Measurements from ENCODE around the gene PTOV1.

DNA sequence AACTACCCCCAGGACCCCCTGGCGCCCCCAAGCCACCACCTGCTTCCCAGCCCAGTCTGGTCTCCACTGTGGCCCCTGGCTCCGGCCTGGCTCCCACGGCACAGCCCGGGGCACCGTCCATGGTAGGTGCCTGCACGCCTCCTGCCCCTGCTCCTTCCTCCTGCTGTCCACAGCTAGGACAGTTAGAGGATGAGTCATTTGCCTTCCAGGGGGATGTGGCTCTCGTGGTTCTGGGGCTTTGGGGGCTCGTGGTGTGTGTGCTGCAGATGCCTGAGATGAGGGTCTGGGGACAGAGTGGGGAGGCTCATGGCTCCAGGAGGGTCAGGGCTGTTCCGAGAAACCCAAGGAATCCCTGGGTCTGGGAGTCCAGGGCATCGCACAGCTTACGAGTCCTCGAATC is 20.2 kb upstream of the PTOV1 start:
- TF ChIP-seq POLR2A (IDR thresholded peaks at IDR 0.05; ENCODE audit: low read depth, low read length) = no peak
- no peak for TF ChIP-seq POLR2AphosphoS5 (IDR thresholded peaks at IDR 0.05; ENCODE audit: low read depth, low read length)
- TF ChIP-seq SPI1 (IDR thresholded peaks at IDR 0.05; ENCODE audit: low read depth, low read length) = no peak
- no peak for TF ChIP-seq TAF1 (IDR thresholded peaks at IDR 0.05; ENCODE audit: low read depth, low read length)
- no peak for TF ChIP-seq PAX5 (IDR thresholded peaks at IDR 0.05; ENCODE audit: insufficient read depth, low read length, severe bottlenecking)

Measured in GM12891 (cell line).